BLaER1 (cell line): ENCODE data around the gene CORO1C.
A peak's percentile ranks its signal among the peaks of the same experiment; 100 is the strongest.
"Not testable (repeated sequence)": the region's sequence is repeated elsewhere in the genome, so short reads cannot be mapped to it uniquely, and the experiment has no call there.

Experiments
- H3K27ac ChIP-seq: shearing (Covaris generic); formaldehyde crosslinking; 2 replicates; pipeline ENCODE4 v1.8.1; 2022
- H3K27me3 ChIP-seq: shearing (Covaris generic); formaldehyde crosslinking; 2 replicates; pipeline ENCODE4 v1.8.1; 2022
- H3K36me3 ChIP-seq: shearing (Covaris generic); formaldehyde crosslinking; 2 replicates; pipeline ENCODE4 v1.8.1; 2022
- H3K4me1 ChIP-seq: shearing (Covaris generic); formaldehyde crosslinking; 2 replicates; pipeline ENCODE4 v1.8.1; 2022
- H3K4me2 ChIP-seq: shearing (Covaris generic); formaldehyde crosslinking; 2 replicates; pipeline ENCODE4 v1.8.1; 2022
- H3K4me3 ChIP-seq: shearing (Covaris generic); formaldehyde crosslinking; 2 replicates; pipeline ENCODE4 v1.8.1; 2022
- H3K9ac ChIP-seq: shearing (Covaris generic); formaldehyde crosslinking; 2 replicates; pipeline ENCODE4 v1.8.1; 2022
- H3K9me3 ChIP-seq: shearing (Covaris generic); formaldehyde crosslinking; 2 replicates; pipeline ENCODE4 v1.8.1; 2022
- H4K20me1 ChIP-seq: shearing (Covaris generic); formaldehyde crosslinking; 2 replicates; pipeline ENCODE4 v1.8.1; 2022
- Cebpa-rat ChIP-seq: shearing (Covaris generic); IDR thresholded peaks from 2 replicates; pipeline ENCODE4 v1.8.1; 2022

CORO1C gene

GRCh38 chr12:108731105-108731865 is at the start of gene CORO1C:
Gene CORO1C, minus strand, starts transcription at chr12:108731518. Its CDS starts 30,200 bp downstream, at chr12:108701318.
- TF ChIP-seq Cebpa-rat, result no peak
- Histone ChIP-seq H4K20me1 (peaks cover 39% of the 10 kb centered on the region), H3K9ac (peak within 1 kb of the TSS; percentile 86), H3K4me3 (peak within 1 kb of the TSS; percentile 84), H3K27ac (peak within 1 kb of the TSS; percentile 83), H3K36me3 (no peaks in the 10 kb centered on the region), H3K4me2 (peak within 1 kb of the TSS; percentile 94), H3K4me1 (peaks cover 42% of the 10 kb centered on the region), H3K9me3 (no peaks in the 10 kb centered on the region), H3K27me3 (no peaks in the 10 kb centered on the region)

GRCh38 chr12:108779998-108780688 is 48.8 kb upstream of the CORO1C start:
- TF ChIP-seq Cebpa-rat, result no peak
- peaks cover 4% of the 10 kb centered on the region; the same call in 1 of the 2 replicates for H3K4me1 ChIP-seq
- peaks cover 14% of the 10 kb centered on the region; the same call in 1 of the 2 replicates for H4K20me1 ChIP-seq
- no peaks in the 10 kb centered on the region for H3K27me3 ChIP-seq
- no peak overlapping the region for H3K4me3 ChIP-seq
- H3K9ac ChIP-seq, result no peak overlapping the region
- H3K9me3 ChIP-seq, result no peaks in the 10 kb centered on the region
- H3K27ac ChIP-seq, result no peak overlapping the region
- H3K4me2 ChIP-seq, result no peak overlapping the region
- no peaks in the 10 kb centered on the region for H3K36me3 ChIP-seq

DNA sequence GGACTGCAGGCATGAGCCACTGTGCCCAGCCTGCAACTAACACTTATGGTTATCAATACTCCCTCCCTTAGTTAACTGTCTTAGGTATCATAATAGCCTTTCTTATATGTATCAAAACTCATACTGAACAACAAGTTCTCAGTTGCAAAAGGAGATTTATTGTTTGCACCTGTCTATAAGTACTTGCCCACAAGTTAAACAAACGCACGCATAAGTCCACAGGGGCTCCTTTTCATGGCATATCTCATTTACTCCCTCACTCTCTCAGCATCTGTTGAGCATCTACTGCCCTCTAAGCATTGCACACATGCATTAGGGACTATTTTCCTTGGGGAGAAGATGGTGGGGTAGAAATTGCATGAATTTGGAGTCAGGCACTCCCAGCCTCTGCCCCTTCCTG is 46.7 kb upstream of the CORO1C start:
- peaks cover 25% of the 10 kb centered on the region for H3K4me1 ChIP-seq
- no peaks in the 10 kb centered on the region for H3K9me3 ChIP-seq
- H3K36me3 ChIP-seq, result no peaks in the 10 kb centered on the region
- H3K9ac ChIP-seq, result no peak overlapping the region
- H3K4me2 ChIP-seq, result no peak overlapping the region
- no peak overlapping the region for H3K27ac ChIP-seq
- H3K27me3 ChIP-seq, result no peaks in the 10 kb centered on the region
- TF ChIP-seq Cebpa-rat, result no peak
- H4K20me1 ChIP-seq, result peaks cover 4% of the 10 kb centered on the region; the same call in 1 of the 2 replicates
- H3K4me3 ChIP-seq, result no peak overlapping the region

- Histone ChIP-seq H3K9ac (no peak overlapping the region), H3K4me3 (no peak overlapping the region), H3K27me3 (no peaks in the 10 kb centered on the region), H3K36me3 (no peaks in the 10 kb centered on the region), H3K27ac (no peak overlapping the region), H3K4me1 (peaks cover 34% of the 10 kb centered on the region), H3K9me3 (no peaks in the 10 kb centered on the region), H4K20me1 (no peaks in the 10 kb centered on the region), H3K4me2 (no peak overlapping the region)
- no peak for TF ChIP-seq Cebpa-rat
These were observed 45.8 kb upstream of the CORO1C start for GRCh38 chr12:108777156-108777555.

GRCh38 chr12:108773798-108774788 is 42.8 kb upstream of the CORO1C start:
- Histone ChIP-seq H3K9ac (no peak overlapping the region), H3K27ac (peak overlapping the region; percentile 24; the same call in 1 of the 2 replicates), H3K4me2 (peak overlapping the region; percentile 83), H3K4me3 (no peak overlapping the region), H3K9me3 (no peaks in the 10 kb centered on the region), H3K36me3 (no peaks in the 10 kb centered on the region), H3K27me3 (no peaks in the 10 kb centered on the region), H4K20me1 (no peaks in the 10 kb centered on the region), H3K4me1 (peaks cover 65% of the 10 kb centered on the region)
- no peak for TF ChIP-seq Cebpa-rat

DNA sequence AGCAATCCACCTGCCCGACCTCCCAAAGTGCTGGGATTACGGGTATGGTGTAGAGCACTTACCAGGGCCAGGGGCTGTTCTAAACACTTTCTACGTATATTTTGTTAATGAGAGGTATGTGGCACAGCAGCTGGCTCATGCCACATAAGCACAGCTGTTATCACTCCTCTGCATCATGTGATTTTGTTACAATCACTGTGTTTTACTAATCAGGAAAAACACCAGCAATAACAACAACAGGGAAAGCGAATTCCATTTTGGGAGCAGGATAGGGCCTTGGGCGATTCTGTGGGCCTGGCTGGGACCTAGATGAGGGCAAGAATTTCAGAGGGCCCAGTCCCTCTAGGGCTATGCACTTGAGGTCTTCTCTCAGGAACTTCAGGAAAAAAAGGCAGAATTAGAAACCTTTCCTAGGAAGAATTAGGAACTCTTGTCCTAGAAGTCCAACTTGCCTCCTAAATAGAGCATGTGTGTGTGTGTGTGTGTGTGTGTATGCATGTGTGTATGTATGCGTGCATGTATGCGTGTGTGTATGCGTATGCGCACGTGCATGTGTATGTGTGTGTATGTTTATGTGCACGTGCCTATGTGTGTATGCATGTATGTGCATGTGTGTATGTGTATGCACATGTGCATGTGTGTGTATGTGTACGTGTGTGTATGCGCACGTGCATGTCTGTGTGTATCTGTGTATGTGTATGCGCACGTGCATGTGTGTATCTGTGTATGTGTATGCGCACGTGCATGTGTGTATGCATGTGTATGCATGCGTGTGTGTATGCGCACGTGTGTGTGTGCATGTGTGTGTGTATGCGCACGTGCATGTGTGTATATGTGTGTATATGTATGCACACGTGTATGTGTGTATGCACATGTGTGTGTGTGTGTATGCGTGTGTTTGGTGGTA is 41.8 kb upstream of the CORO1C start:
- H3K4me2 ChIP-seq, result peak overlapping the region; percentile 83
- H3K4me1 ChIP-seq, result peaks cover 73% of the 10 kb centered on the region
- H3K9ac ChIP-seq, result no peak overlapping the region
- no peak for TF ChIP-seq Cebpa-rat
- H3K4me3 ChIP-seq, result no peak overlapping the region
- no peaks in the 10 kb centered on the region for H3K27me3 ChIP-seq
- no peaks in the 10 kb centered on the region for H3K36me3 ChIP-seq
- peak overlapping the region; percentile 47; the same call in 1 of the 2 replicates for H3K27ac ChIP-seq
- H3K9me3 ChIP-seq, result no peaks in the 10 kb centered on the region
- no peaks in the 10 kb centered on the region for H4K20me1 ChIP-seq

- Histone ChIP-seq H3K4me2 (peak overlapping the region; percentile 83), H3K27ac (peak overlapping the region; percentile 47), H3K4me1 (peaks cover 73% of the 10 kb centered on the region), H3K36me3 (no peaks in the 10 kb centered on the region), H3K4me3 (no peak overlapping the region), H3K9me3 (no peaks in the 10 kb centered on the region), H3K27me3 (no peaks in the 10 kb centered on the region), H3K9ac (no peak overlapping the region), H4K20me1 (no peaks in the 10 kb centered on the region)
- no peak for TF ChIP-seq Cebpa-rat
These were observed 40.9 kb upstream of the CORO1C start for GRCh38 chr12:108772247-108772646.

DNA sequence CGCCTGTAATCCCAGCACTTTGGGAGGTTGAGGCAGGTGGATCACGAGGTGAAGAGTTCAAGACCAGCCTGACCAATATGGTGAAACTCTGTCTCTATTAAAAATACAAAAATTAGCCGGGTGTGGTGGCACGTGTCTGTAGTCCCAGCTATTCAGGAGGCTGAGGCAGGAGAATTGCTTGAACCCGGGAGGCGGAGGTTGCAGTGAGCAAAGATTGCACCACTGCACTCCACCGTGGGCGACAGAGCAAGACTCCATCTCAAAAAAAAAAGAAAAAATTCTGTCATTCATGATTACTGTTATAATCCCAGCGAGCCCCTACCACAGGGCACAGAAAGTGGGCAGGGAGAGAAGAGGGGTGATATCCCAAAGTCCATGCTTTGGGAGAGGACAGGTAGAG is 40.5 kb upstream of the CORO1C start:
- not testable (repeated sequence) for H3K4me3 ChIP-seq, H3K27me3 ChIP-seq, H3K36me3 ChIP-seq, H3K9ac ChIP-seq, H3K9me3 ChIP-seq, H4K20me1 ChIP-seq
- Histone ChIP-seq H3K27ac (peak overlapping the region; percentile 39), H3K4me2 (peak overlapping the region; percentile 83), H3K4me1 (peaks cover 73% of the 10 kb centered on the region)
- peak; percentile 57; the same call in 1 of the 2 replicates for TF ChIP-seq Cebpa-rat
